ENCODE measurements around the gene AGAP1. TPM values are rescaled to one million over a fixed set of nuclear protein-coding genes. Genes with fewer than 3 reads are reported as not detected.

The AGAP1 gene
- total and polyA plus RNA-seq, 4 donors, result 2.0 to 8.5 (median 5.4) TPM

DNA sequence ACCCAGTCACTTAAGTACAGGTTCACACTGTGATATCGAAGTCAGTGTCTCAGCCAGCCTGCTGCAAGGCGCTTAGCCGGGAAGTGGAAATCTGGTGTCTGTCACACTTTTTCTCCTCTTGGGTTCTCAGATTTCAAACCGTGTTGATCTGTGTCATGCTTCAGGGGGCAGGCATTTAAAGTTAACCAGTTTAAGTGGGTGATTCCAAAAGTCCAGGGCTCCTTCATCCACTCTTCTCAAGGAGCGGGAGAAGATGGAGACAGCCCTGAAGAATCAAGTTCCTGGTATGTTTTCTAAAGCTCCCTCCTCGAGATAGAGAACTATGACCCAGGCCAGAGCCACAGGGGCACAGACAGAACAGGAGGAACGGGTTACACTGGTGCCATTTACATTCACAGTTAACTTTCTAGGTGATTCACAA, 342.7 kb downstream of the AGAP1 start:
- no peak overlapping the region for H3K27ac ChIP-seq (ENCODE audit: low read depth in 1 of 2, low read length in 2 of 2)
- H3K36me3 ChIP-seq (ENCODE audit: control insufficient read depth in 4 of 4, insufficient read depth in 3 of 4, low read depth in 1 of 4, low read length in 3 of 4), result peaks cover 0 to 2% (median 0%) of the 10 kb centered on the region in 4 donors
- no peaks in the 10 kb centered on the region for H3K9me3 ChIP-seq (ENCODE audit: control insufficient read depth in 4 of 4, low read length in 3 of 4)
- WGBS, result 85% methylated on average over 7 of the region's 7 CpGs
- H3K27me3 ChIP-seq (ENCODE audit: control insufficient read depth in 4 of 4, insufficient read depth in 4 of 4, low read length in 3 of 4), result no peaks in the 10 kb centered on the region
- H3K4me3 ChIP-seq (ENCODE audit: low read depth in 1 of 3, low read length in 3 of 3), result no peak overlapping the region
- DNase-seq (ENCODE audit: low spot score), result no peak
- no peak overlapping the region for H3K9ac ChIP-seq (ENCODE audit: low read depth in 1 of 2, low read length in 2 of 2)
- H3K4me1 ChIP-seq (ENCODE audit: control insufficient read depth in 4 of 4, insufficient read depth in 4 of 4, low read length in 3 of 4), result no peaks in the 10 kb centered on the region
- no peak for TF ChIP-seq HNF4A (conservative IDR thresholded peaks at IDR 0.05)
- TF ChIP-seq SP1 (IDR thresholded peaks at IDR 0.05), result no peak
- TF ChIP-seq NR2F2 (IDR thresholded peaks at IDR 0.05), result no peak
- TF ChIP-seq, protein P1, sequence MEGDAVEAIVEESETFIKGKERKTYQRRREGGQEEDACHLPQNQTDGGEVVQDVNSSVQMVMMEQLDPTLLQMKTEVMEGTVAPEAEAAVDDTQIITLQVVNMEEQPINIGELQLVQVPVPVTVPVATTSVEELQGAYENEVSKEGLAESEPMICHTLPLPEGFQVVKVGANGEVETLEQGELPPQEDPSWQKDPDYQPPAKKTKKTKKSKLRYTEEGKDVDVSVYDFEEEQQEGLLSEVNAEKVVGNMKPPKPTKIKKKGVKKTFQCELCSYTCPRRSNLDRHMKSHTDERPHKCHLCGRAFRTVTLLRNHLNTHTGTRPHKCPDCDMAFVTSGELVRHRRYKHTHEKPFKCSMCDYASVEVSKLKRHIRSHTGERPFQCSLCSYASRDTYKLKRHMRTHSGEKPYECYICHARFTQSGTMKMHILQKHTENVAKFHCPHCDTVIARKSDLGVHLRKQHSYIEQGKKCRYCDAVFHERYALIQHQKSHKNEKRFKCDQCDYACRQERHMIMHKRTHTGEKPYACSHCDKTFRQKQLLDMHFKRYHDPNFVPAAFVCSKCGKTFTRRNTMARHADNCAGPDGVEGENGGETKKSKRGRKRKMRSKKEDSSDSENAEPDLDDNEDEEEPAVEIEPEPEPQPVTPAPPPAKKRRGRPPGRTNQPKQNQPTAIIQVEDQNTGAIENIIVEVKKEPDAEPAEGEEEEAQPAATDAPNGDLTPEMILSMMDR (IDR thresholded peaks at IDR 0.05; ENCODE audit: low read depth, low read length, missing input control), result no peak
- TF ChIP-seq TAF1 (conservative IDR thresholded peaks at IDR 0.05), result no peak
- no peak for TF ChIP-seq FOXA1 (IDR thresholded peaks at IDR 0.05)
- no peak for TF ChIP-seq GABPA (IDR thresholded peaks at IDR 0.05 in 1 of 2, conservative IDR thresholded peaks at IDR 0.05 in 1 of 2)
- no peak for TF ChIP-seq EGR1 (IDR thresholded peaks at IDR 0.05; ENCODE audit: low read depth in 2 of 2)
- TF ChIP-seq, protein P2, sequence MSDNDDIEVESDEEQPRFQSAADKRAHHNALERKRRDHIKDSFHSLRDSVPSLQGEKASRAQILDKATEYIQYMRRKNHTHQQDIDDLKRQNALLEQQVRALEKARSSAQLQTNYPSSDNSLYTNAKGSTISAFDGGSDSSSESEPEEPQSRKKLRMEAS (IDR thresholded peaks at IDR 0.05), result no peak
- TF ChIP-seq, protein P3, sequence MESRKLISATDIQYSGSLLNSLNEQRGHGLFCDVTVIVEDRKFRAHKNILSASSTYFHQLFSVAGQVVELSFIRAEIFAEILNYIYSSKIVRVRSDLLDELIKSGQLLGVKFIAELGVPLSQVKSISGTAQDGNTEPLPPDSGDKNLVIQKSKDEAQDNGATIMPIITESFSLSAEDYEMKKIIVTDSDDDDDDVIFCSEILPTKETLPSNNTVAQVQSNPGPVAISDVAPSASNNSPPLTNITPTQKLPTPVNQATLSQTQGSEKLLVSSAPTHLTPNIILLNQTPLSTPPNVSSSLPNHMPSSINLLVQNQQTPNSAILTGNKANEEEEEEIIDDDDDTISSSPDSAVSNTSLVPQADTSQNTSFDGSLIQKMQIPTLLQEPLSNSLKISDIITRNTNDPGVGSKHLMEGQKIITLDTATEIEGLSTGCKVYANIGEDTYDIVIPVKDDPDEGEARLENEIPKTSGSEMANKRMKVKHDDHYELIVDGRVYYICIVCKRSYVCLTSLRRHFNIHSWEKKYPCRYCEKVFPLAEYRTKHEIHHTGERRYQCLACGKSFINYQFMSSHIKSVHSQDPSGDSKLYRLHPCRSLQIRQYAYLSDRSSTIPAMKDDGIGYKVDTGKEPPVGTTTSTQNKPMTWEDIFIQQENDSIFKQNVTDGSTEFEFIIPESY (IDR thresholded peaks at IDR 0.05), result no peak
- TF ChIP-seq, protein P4, sequence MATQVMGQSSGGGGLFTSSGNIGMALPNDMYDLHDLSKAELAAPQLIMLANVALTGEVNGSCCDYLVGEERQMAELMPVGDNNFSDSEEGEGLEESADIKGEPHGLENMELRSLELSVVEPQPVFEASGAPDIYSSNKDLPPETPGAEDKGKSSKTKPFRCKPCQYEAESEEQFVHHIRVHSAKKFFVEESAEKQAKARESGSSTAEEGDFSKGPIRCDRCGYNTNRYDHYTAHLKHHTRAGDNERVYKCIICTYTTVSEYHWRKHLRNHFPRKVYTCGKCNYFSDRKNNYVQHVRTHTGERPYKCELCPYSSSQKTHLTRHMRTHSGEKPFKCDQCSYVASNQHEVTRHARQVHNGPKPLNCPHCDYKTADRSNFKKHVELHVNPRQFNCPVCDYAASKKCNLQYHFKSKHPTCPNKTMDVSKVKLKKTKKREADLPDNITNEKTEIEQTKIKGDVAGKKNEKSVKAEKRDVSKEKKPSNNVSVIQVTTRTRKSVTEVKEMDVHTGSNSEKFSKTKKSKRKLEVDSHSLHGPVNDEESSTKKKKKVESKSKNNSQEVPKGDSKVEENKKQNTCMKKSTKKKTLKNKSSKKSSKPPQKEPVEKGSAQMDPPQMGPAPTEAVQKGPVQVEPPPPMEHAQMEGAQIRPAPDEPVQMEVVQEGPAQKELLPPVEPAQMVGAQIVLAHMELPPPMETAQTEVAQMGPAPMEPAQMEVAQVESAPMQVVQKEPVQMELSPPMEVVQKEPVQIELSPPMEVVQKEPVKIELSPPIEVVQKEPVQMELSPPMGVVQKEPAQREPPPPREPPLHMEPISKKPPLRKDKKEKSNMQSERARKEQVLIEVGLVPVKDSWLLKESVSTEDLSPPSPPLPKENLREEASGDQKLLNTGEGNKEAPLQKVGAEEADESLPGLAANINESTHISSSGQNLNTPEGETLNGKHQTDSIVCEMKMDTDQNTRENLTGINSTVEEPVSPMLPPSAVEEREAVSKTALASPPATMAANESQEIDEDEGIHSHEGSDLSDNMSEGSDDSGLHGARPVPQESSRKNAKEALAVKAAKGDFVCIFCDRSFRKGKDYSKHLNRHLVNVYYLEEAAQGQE (IDR thresholded peaks at IDR 0.05), result no peak
- no peak for TF ChIP-seq RXRA (IDR thresholded peaks at IDR 0.05)
- TF ChIP-seq, protein P5, sequence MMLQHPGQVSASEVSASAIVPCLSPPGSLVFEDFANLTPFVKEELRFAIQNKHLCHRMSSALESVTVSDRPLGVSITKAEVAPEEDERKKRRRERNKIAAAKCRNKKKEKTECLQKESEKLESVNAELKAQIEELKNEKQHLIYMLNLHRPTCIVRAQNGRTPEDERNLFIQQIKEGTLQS (IDR thresholded peaks at IDR 0.05), result no peak
- no peak for TF ChIP-seq FOXA2 (IDR thresholded peaks at IDR 0.05)
- TF ChIP-seq YY1 (IDR thresholded peaks at IDR 0.05), result no peak
- TF ChIP-seq JUND (IDR thresholded peaks at IDR 0.05), result no peak
- TF ChIP-seq HNF4G (IDR thresholded peaks at IDR 0.05), result no peak
- TF ChIP-seq RAD21 (IDR thresholded peaks at IDR 0.05), result no peak

Data from liver (tissue), 9 donors.